Neural cell (in vitro differentiated cells): ENCODE data around the gene SF3B2. TPM values are rescaled to one million over a fixed set of nuclear protein-coding genes. Genes with fewer than 3 reads are reported as not detected.

ENCODE experiments used
- H2AFZ ChIP-seq: fragments of 200-600, 300-800 bp; sonication (generic), shearing (Covaris generic); 2 replicates; pipeline ENCODE4 v1.6.0; 2014; ENCODE audit warnings: low read depth, mild to moderate bottlenecking, antibody characterized with exemption, low read length, moderate library complexity
- H3F3A ChIP-seq: fragments of 200-600 bp; shearing (Covaris generic); 2 replicates; pipeline ENCODE4 v1.6.1; 2016; ENCODE audit warnings: mild to moderate bottlenecking, moderate library complexity, mixed read lengths, antibody characterized with exemption, low read length; ENCODE audit not compliant: insufficient read depth, poor library complexity, severe bottlenecking
- H3K27ac ChIP-seq: fragments of 200-600, 300-800 bp; sonication (generic), shearing (Covaris generic); 2 replicates; pipeline ENCODE4 v1.5.1; 2014; ENCODE audit warnings: mild to moderate bottlenecking, low read length, moderate library complexity
- H3K27me3 ChIP-seq: fragments of 300-800, 200-600 bp; sonication (generic), shearing (Covaris generic); 2 replicates; pipeline ENCODE4 v1.6.0; 2014; ENCODE audit warnings: mild to moderate bottlenecking, low read depth, low read length, moderate library complexity; ENCODE audit not compliant: insufficient read depth
- H3K36me3 ChIP-seq: fragments of 300-800, 200-600 bp; sonication (generic), shearing (Covaris generic); 2 replicates; pipeline ENCODE4 v1.5.1; 2014; ENCODE audit warnings: mild to moderate bottlenecking, antibody characterized with exemption, low read length, moderate library complexity; ENCODE audit not compliant: insufficient read depth
- H3K4me2 ChIP-seq: fragments of 300-800, 200-600 bp; sonication (generic), shearing (Covaris generic); 2 replicates; pipeline ENCODE4 v1.6.0; 2014; ENCODE audit warnings: mild to moderate bottlenecking, low read length
- H3K4me3 ChIP-seq: fragments of 300-800, 200-600 bp; sonication (generic), shearing (Covaris generic); 2 replicates; pipeline ENCODE4 v1.5.1; 2014; ENCODE audit warnings: mild to moderate bottlenecking, low read length, moderate library complexity
- H3K79me2 ChIP-seq: fragments of 200-600 bp; shearing (Covaris generic); replicated peaks from 2 replicates; pipeline ENCODE4 v1.6.0; 2014; ENCODE audit warnings: mild to moderate bottlenecking, low read length, moderate library complexity; ENCODE audit not compliant: insufficient read depth
- H3K9ac ChIP-seq: fragments of 300-800, 200-600 bp; sonication (generic), shearing (Covaris generic); 2 replicates; pipeline ENCODE4 v1.6.1; 2016; ENCODE audit warnings: mild to moderate bottlenecking, low read length, mixed read lengths
- H3K9me2 ChIP-seq: fragments of 200-600 bp; shearing (Covaris generic); 2 replicates; pipeline ENCODE4 v1.6.1; 2016; ENCODE audit warnings: mild to moderate bottlenecking, low read length, mixed read lengths; ENCODE audit not compliant: insufficient read depth
- H3K9me3 ChIP-seq: fragments of 200-600, 300-800 bp; sonication (generic), shearing (Covaris generic); 2 replicates; pipeline ENCODE4 v1.6.1; 2016; ENCODE audit warnings: mild to moderate bottlenecking, mixed run types, low read length, moderate library complexity, mixed read lengths
- H4K20me1 ChIP-seq: fragments of 200-600 bp; shearing (Covaris generic); 2 replicates; pipeline ENCODE4 v1.6.1; 2016; ENCODE audit warnings: mild to moderate bottlenecking, mixed run types; ENCODE audit not compliant: insufficient read depth
- EP300 ChIP-seq: fragments of 450-650 bp; conservative IDR thresholded peaks from 2 replicates; pipeline ENCODE4 v1.6.1; 2014; ENCODE audit warnings: antibody characterized with exemption, mild to moderate bottlenecking, moderate library complexity; ENCODE audit not compliant: poor library complexity, severe bottlenecking
- EZH2 ChIP-seq: fragments of 200-600, 300-800 bp; shearing (Covaris generic), sonication (generic); IDR thresholded peaks from 2 replicates; pipeline ENCODE4 v1.6.1; 2014; ENCODE audit warnings: antibody characterized with exemption, low read length, borderline replicate concordance, mild to moderate bottlenecking; ENCODE audit not compliant: insufficient read depth, poor library complexity, severe bottlenecking
- MXI1 ChIP-seq: fragments of 450-650 bp; conservative IDR thresholded peaks from 2 replicates; pipeline ENCODE4 v1.6.1; 2014; ENCODE audit warnings: antibody characterized with exemption, mild to moderate bottlenecking; ENCODE audit not compliant: poor library complexity, severe bottlenecking
- POLR2AphosphoS5 ChIP-seq: IDR thresholded peaks from 2 replicates; pipeline ENCODE4 v1.6.1; 2012
- RAD21 ChIP-seq: fragments of 450-650 bp; conservative IDR thresholded peaks from 2 replicates; pipeline ENCODE4 v1.6.1; 2014; ENCODE audit warnings: antibody characterized with exemption, mild to moderate bottlenecking, moderate library complexity
- SMC3 ChIP-seq: fragments of 450-650 bp; conservative IDR thresholded peaks from 2 replicates; pipeline ENCODE4 v1.6.1; 2014; ENCODE audit warnings: antibody characterized with exemption, mild to moderate bottlenecking, moderate library complexity; ENCODE audit not compliant: poor library complexity
- TAF1 ChIP-seq: IDR thresholded peaks from 2 replicates; pipeline ENCODE4 v1.6.1; 2012; ENCODE audit warnings: low read depth
- polyA plus RNA-seq: library from polyadenylated mRNA; depleted of rRNA; stranded (reverse); fragments of >200 nt; gene quantifications from 2 replicates; pipeline ENCODE4 v1.2.3, GENCODE V29; 2014
- TF ChIP-seq, protein P1 (sequence below): IDR thresholded peaks from 2 replicates; pipeline ENCODE4 v1.6.1; 2012; ENCODE audit warnings: borderline replicate concordance
- TF ChIP-seq, protein P2 (sequence below): fragments of 450-650 bp; IDR thresholded peaks from 2 replicates; pipeline ENCODE4 v1.5.1; 2014; ENCODE audit warnings: antibody characterized with exemption, mild to moderate bottlenecking, moderate library complexity; ENCODE audit not compliant: poor library complexity, severe bottlenecking

The SF3B2 gene
- polyA plus RNA-seq, 1 donor from 2014 or later = 121 TPM

DNA sequence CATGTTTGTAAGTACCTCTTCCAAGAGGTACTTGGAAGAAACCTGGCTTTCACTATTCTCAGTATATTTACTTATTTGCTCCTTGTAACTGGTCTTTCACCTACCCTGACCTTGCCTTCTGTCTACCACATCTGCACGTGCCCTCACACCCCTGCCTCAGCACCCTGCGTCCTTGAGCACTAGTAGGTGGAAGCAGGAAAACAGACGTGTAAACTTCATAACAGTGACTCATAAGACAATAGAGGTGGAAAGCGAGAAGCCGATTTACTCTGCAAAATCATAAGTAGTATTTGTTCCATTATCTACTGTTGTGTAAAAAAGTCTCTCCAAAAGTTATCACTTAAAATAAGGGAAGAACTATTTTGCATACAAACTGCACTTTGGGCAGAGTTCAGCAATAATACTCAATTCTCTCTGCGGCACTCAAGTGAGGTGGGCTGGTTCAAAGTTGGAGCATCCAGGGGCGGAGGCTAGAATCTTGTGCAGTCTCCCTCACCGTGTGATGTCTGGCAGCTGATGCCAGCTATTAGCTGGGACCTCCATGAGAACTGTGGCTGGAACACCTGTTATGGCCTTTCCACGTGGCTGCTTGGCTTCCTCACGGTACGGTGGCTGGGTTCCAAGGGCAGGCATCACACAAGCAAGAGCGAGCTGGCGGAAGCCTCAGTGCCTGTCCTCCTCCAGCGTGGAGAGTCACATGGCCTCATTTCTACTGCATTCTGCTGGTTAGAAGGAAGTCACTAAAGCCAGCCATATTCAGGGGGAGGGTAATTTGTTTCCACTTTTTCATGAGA, 48.3 kb downstream of the SF3B2 start:
- Histone ChIP-seq H3K27me3 (no peaks in the 10 kb centered on the region), H3K9me2 (no peaks in the 10 kb centered on the region), H3F3A (no peaks in the 10 kb centered on the region), H2AFZ (no peak overlapping the region), H3K27ac (no peak overlapping the region), H3K4me2 (no peak overlapping the region), H3K36me3 (no peaks in the 10 kb centered on the region), H3K9me3 (no peaks in the 10 kb centered on the region), H3K4me3 (no peak overlapping the region), H4K20me1 (no peaks in the 10 kb centered on the region), H3K9ac (no peak overlapping the region), H3K79me2 (no peaks in the 10 kb centered on the region)
- TF ChIP-seq MXI1 = no peak

GRCh38 chr11:66101066-66101464, 48.9 kb downstream of the SF3B2 start:
- H3K27ac ChIP-seq = no peak overlapping the region
- no peak overlapping the region for H2AFZ ChIP-seq
- no peaks in the 10 kb centered on the region for H3K9me2 ChIP-seq
- H3K36me3 ChIP-seq = no peaks in the 10 kb centered on the region
- no peak overlapping the region for H3K4me3 ChIP-seq
- H3K27me3 ChIP-seq = no peaks in the 10 kb centered on the region
- no peak overlapping the region for H3K4me2 ChIP-seq
- H4K20me1 ChIP-seq = no peaks in the 10 kb centered on the region
- no peaks in the 10 kb centered on the region for H3K79me2 ChIP-seq
- TF ChIP-seq EP300 (no peak), POLR2AphosphoS5 (no peak), EZH2 (no peak), SMC3 (no peak), TAF1 (no peak), RAD21 (no peak)
- TF ChIP-seq, protein P1, sequence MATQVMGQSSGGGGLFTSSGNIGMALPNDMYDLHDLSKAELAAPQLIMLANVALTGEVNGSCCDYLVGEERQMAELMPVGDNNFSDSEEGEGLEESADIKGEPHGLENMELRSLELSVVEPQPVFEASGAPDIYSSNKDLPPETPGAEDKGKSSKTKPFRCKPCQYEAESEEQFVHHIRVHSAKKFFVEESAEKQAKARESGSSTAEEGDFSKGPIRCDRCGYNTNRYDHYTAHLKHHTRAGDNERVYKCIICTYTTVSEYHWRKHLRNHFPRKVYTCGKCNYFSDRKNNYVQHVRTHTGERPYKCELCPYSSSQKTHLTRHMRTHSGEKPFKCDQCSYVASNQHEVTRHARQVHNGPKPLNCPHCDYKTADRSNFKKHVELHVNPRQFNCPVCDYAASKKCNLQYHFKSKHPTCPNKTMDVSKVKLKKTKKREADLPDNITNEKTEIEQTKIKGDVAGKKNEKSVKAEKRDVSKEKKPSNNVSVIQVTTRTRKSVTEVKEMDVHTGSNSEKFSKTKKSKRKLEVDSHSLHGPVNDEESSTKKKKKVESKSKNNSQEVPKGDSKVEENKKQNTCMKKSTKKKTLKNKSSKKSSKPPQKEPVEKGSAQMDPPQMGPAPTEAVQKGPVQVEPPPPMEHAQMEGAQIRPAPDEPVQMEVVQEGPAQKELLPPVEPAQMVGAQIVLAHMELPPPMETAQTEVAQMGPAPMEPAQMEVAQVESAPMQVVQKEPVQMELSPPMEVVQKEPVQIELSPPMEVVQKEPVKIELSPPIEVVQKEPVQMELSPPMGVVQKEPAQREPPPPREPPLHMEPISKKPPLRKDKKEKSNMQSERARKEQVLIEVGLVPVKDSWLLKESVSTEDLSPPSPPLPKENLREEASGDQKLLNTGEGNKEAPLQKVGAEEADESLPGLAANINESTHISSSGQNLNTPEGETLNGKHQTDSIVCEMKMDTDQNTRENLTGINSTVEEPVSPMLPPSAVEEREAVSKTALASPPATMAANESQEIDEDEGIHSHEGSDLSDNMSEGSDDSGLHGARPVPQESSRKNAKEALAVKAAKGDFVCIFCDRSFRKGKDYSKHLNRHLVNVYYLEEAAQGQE = no peak
- TF ChIP-seq, protein P2, sequence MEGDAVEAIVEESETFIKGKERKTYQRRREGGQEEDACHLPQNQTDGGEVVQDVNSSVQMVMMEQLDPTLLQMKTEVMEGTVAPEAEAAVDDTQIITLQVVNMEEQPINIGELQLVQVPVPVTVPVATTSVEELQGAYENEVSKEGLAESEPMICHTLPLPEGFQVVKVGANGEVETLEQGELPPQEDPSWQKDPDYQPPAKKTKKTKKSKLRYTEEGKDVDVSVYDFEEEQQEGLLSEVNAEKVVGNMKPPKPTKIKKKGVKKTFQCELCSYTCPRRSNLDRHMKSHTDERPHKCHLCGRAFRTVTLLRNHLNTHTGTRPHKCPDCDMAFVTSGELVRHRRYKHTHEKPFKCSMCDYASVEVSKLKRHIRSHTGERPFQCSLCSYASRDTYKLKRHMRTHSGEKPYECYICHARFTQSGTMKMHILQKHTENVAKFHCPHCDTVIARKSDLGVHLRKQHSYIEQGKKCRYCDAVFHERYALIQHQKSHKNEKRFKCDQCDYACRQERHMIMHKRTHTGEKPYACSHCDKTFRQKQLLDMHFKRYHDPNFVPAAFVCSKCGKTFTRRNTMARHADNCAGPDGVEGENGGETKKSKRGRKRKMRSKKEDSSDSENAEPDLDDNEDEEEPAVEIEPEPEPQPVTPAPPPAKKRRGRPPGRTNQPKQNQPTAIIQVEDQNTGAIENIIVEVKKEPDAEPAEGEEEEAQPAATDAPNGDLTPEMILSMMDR = no peak
- no peaks in the 10 kb centered on the region for H3K9me3 ChIP-seq
- no peak overlapping the region for H3K9ac ChIP-seq
- no peaks in the 10 kb centered on the region for H3F3A ChIP-seq
